ENCODE results near the gene OR1D5. TPM values are rescaled to one million over a fixed set of nuclear protein-coding genes. Genes with fewer than 3 reads are reported as not detected.

The OR1D5 gene
- total RNA-seq, 3 donors from 2014 or later (not counting 1 experiment from before 2014, with no cell fraction given): not detected

- Histone ChIP-seq H3K9me3 (ENCODE audit: control insufficient read depth, insufficient read depth, low read length) (no peaks in the 10 kb centered on the region), H3K27me3 (ENCODE audit: control insufficient read depth, insufficient read depth, low read length) (no peaks in the 10 kb centered on the region), H3K27ac (ENCODE audit: low read length) (no peak overlapping the region), H3K4me1 (ENCODE audit: control insufficient read depth, insufficient read depth, low read length) (no peaks in the 10 kb centered on the region), H3K4me3 (ENCODE audit: low read length) (no peak overlapping the region), H3K36me3 (ENCODE audit: control insufficient read depth, insufficient read depth, low read length) (peaks cover 87% of the 10 kb centered on the region)
- H3K27me3 Mint-ChIP-seq (ENCODE audit: low read depth in 2 of 2): no peaks in the 10 kb centered on the region
- peak overlapping the region in 1 of 2 donors; percentile 36 for H3K27ac Mint-ChIP-seq
- DNase-seq: peak in 1 of 2 donors; percentile 13
- H3K36me3 Mint-ChIP-seq: peaks cover 46% of the 10 kb centered on the region
- peaks cover 0 to 2% of the 10 kb centered on the region in 2 donors for H3K9me3 Mint-ChIP-seq
- TF ChIP-seq, protein P1, sequence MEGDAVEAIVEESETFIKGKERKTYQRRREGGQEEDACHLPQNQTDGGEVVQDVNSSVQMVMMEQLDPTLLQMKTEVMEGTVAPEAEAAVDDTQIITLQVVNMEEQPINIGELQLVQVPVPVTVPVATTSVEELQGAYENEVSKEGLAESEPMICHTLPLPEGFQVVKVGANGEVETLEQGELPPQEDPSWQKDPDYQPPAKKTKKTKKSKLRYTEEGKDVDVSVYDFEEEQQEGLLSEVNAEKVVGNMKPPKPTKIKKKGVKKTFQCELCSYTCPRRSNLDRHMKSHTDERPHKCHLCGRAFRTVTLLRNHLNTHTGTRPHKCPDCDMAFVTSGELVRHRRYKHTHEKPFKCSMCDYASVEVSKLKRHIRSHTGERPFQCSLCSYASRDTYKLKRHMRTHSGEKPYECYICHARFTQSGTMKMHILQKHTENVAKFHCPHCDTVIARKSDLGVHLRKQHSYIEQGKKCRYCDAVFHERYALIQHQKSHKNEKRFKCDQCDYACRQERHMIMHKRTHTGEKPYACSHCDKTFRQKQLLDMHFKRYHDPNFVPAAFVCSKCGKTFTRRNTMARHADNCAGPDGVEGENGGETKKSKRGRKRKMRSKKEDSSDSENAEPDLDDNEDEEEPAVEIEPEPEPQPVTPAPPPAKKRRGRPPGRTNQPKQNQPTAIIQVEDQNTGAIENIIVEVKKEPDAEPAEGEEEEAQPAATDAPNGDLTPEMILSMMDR (IDR thresholded peaks at IDR 0.05): no peak
- WGBS (ENCODE audit: insufficient coverage): 94% methylated on average over 26 of the region's 26 CpGs
- ATAC-seq: no peak
- H3K4me3 Mint-ChIP-seq: no peak overlapping the region
- intact Hi-C loops (cut with micrococcal nuclease): no loop called here
- peaks cover 33 to 34% of the 10 kb centered on the region in 2 donors for H3K4me1 Mint-ChIP-seq
These were observed 37.1 kb downstream of the OR1D5 start for GRCh38 chr17:3026125-3026855.

DNA sequence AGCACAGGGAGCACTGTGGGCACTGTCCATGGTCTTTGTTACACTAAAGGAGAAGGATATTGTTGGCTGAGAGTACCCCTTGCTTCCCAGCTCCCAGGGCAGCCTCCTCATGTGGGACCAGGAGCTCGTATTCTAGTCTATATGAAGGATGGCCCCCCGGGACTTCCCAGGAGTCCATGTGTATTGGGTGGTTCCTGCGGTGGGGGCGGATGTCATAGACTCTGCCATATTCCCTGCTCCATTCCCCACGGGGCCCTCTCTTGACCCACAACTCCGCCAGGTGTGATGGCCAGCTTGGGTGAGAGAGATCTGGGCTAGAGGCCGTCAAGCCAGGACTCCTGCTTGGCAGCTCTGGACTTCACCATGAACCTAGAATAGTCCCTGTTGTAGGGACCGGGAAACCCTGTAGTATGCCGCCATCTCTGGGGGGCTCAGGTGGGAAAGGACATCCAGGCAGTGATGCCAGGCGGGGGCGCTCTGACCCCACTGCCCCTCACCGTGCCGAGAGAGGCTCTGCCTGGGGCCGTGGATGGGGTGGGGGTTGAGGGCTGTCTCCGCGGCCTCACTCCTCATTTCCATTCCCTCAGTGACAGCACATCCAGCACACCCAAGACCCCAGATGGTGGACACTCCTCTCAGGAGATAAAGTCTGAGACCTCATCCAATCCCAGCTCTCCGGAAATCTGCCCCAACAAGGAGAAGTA lies 37.8 kb downstream of the OR1D5 start:
- TF ChIP-seq, protein P1 (IDR thresholded peaks at IDR 0.05): no peak
- Histone ChIP-seq H3K27me3 (ENCODE audit: control insufficient read depth, insufficient read depth, low read length) (no peaks in the 10 kb centered on the region), H3K36me3 (ENCODE audit: control insufficient read depth, insufficient read depth, low read length) (peaks cover 85% of the 10 kb centered on the region), H3K27ac (ENCODE audit: low read length) (no peak overlapping the region), H3K4me1 (ENCODE audit: control insufficient read depth, insufficient read depth, low read length) (no peaks in the 10 kb centered on the region), H3K9me3 (ENCODE audit: control insufficient read depth, insufficient read depth, low read length) (no peaks in the 10 kb centered on the region), H3K4me3 (ENCODE audit: low read length) (no peak overlapping the region)
- Mint-ChIP-seq H3K36me3 (peaks cover 53% of the 10 kb centered on the region), H3K27me3 (ENCODE audit: low read depth in 2 of 2) (no peaks in the 10 kb centered on the region), H3K4me1 (peaks cover 39 to 40% of the 10 kb centered on the region in 2 donors), H3K9me3 (peaks cover 0 to 2% of the 10 kb centered on the region in 2 donors), H3K27ac (no peak overlapping the region), H3K4me3 (no peak overlapping the region)
- intact Hi-C loops (cut with micrococcal nuclease): no loop called here
- DNase-seq (peak in 1 of 2 donors; percentile 12), ATAC-seq (no peak)
- 94% methylated on average over 12 of the region's 17 CpGs for WGBS (ENCODE audit: insufficient coverage)

DNA sequence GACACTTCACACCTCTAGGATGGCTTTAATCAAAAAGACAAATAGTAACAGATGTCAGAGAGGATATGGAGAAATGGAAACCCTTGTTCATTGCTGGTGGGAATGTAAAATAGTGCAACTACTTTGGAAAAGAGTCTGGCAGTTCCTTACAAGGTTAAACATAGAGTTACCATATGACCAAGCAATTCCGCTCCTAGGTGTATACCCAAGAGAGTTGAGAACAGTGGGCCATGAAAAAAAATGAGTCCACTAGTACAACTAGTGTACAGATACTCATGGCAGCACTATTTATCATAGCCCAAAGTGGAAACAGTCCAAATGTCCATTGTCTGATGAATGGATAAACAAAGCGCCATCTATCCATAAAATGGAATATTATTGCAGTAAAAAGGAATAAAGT lies 39.1 kb downstream of the OR1D5 start:
- Mint-ChIP-seq H3K36me3 (peaks cover 49% of the 10 kb centered on the region), H3K27me3 (ENCODE audit: low read depth in 2 of 2) (no peaks in the 10 kb centered on the region), H3K4me3 (no peak overlapping the region), H3K27ac (peak overlapping the region; percentile 67 to 73), H3K9me3 (peaks cover 0 to 2% of the 10 kb centered on the region in 2 donors), H3K4me1 (peaks cover 41 to 47% of the 10 kb centered on the region in 2 donors)
- no peaks in the 10 kb centered on the region for H3K4me1 ChIP-seq (ENCODE audit: control insufficient read depth, insufficient read depth, low read length)
- intact Hi-C loops (cut with micrococcal nuclease): no loop called here
- TF ChIP-seq, protein P1 (IDR thresholded peaks at IDR 0.05): no peak
- DNase-seq (no peak), ATAC-seq (no peak)
- no peak overlapping the region for H3K4me3 ChIP-seq (ENCODE audit: low read length)
- no peak overlapping the region for H3K27ac ChIP-seq (ENCODE audit: low read length)
- H3K27me3 ChIP-seq (ENCODE audit: control insufficient read depth, insufficient read depth, low read length): no peaks in the 10 kb centered on the region
- 100% methylated on average over 1 of the region's 2 CpGs for whole genome bisulfite sequencing (ENCODE audit: insufficient coverage)
- peaks cover 83% of the 10 kb centered on the region for H3K36me3 ChIP-seq (ENCODE audit: control insufficient read depth, insufficient read depth, low read length)
- no peaks in the 10 kb centered on the region for H3K9me3 ChIP-seq (ENCODE audit: control insufficient read depth, insufficient read depth, low read length)
